HG02943 (cell line): Measurements from ENCODE around the gene TAB2.
"Not testable (repeated sequence)": the region's sequence is repeated elsewhere in the genome, so short reads cannot be mapped to it uniquely, and the experiment has no call there.

ENCODE experiments used
- ATAC-seq: cut with Tn5 transposase; IDR thresholded peaks from one replicate; pipeline ENCODE4 v1.9.1; 2021; ENCODE audit warnings: mild to moderate bottlenecking, low read depth, moderate library complexity; ENCODE audit not compliant: unreplicated experiment

The TAB2 gene

DNA sequence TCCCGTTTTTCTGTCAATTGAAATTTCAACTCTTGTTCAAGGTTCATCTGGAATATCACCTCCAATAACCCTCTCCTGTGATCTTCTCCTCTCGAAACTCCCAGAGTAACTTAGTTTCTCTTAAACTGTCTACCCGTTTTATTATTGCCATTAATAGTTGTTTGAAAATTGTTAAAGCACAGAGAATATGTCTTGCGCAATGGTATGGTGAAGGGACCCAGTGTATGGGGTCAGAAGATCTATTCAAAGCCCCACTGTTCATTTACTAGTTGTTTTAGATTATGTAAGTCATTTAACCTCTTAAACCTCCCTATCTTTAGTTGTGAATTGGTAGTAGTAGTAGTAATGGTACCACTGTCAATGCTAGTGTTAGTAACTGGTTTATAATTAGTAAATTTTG is 6.2 kb upstream of the TAB2 start:
- no peak for ATAC-seq

DNA sequence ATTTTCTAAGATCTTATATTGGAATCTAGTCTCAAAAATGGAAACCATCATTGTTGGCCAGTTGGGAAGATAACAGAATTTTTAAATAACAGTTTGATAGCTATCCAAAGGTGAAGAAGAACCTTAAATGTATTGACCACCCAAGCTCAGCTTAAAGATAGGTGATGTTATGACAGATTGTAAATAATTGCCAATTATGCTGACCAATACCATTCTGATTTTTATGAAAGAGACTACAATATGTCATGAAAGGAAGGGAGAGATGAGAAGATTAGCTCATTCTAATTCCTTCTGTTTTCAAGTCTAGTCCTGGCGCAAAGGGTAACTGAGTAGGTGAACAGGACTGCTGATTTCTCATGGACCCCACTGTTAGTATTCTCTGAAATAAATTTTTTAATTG is 5.7 kb upstream of the TAB2 start:
- no peak for ATAC-seq

DNA sequence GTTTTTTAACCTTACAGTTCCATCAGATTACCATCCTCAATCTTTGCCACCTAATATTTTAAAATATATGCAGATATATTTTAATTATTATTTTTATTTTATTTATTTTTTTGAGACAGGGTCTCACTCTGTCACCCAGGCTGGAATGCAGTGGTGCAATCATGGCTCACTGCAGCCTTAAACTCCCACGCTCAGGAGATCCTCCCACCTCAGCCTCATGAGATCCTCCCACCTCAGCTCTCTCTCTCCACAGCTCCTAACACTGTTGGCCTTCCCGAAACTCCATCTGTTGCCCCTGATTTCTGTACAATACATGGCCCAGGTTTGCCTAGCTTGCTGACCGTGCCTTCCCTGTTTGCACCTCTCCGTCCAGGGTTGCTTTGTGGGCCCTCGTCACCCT is 4.4 kb upstream of the TAB2 start:
- no peak for ATAC-seq

DNA sequence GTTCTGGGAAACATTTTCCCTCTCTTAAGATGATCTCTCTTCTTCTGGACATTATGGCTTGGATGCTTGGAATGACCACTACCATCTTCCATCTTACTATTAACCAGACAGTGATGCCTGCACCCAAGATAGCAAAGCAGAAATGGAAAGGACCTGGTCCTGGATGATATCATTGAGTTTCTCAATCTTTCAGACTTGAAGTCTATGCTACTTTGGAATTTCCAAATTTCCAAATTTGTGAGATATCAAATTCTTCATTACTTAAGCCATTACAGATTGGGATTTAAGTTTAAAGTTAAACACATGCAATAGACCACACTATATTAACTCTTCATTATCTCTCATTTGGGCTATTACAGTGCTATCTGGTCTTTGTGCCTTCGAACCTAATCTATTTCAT is 3.7 kb upstream of the TAB2 start:
- no peak for ATAC-seq

DNA sequence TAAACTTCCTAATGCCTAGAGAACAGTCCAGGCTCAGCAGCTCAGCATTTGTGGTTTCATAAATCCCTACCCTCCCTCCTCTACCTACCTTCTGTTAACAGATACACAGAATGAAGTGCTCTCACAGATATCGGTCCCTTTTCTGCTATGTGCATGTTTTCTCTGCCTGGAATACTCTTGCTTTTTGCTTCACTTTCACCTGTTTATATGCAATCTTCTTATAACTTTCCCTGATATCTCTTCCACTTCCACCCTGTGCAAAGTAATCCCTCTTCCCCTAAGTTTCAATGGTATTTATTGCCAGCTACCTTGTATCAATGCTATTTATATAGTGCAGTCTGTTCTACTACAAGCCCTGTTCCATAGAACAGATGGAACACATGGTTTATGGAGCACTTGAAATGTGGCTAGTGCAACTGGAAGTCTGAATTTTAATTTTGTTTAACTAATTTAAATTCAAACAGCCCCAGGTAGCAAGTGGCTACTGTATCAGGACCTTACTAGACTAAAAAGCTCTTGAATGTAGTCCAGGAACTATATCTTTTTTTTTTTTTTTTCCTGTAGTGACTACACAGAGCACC is 3.1 kb upstream of the TAB2 start:
- ATAC-seq = no peak

DNA sequence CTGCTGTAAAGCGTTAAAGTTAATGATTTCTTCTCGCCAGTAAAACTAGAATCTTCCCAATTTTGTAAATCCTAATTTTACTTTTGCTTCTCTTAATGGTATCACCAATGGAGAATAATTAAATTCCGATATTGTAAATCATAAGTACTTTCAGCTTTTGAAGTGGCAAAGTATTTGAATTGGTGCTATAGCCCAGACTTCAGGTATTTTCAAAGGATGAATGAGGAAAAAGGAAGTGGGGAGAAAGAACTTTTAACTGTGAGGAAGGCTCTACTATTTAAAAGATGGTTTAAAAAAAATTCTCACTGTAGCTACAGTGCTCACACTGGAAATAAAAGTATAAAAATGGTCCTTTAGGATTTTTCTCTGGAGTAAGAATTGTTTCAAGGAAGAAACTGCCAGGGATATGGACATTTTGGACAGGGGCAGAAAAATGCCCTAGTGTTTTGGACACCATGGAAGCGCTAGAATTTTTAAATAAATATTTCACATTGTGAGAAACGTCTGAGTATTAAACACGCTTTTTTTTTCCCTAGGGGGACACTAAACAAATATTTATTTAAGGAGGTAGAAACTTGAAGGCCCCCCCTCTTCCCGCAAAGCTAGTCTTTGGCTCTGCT is 1.3 kb upstream of the TAB2 start:
- ATAC-seq = no peak

DNA sequence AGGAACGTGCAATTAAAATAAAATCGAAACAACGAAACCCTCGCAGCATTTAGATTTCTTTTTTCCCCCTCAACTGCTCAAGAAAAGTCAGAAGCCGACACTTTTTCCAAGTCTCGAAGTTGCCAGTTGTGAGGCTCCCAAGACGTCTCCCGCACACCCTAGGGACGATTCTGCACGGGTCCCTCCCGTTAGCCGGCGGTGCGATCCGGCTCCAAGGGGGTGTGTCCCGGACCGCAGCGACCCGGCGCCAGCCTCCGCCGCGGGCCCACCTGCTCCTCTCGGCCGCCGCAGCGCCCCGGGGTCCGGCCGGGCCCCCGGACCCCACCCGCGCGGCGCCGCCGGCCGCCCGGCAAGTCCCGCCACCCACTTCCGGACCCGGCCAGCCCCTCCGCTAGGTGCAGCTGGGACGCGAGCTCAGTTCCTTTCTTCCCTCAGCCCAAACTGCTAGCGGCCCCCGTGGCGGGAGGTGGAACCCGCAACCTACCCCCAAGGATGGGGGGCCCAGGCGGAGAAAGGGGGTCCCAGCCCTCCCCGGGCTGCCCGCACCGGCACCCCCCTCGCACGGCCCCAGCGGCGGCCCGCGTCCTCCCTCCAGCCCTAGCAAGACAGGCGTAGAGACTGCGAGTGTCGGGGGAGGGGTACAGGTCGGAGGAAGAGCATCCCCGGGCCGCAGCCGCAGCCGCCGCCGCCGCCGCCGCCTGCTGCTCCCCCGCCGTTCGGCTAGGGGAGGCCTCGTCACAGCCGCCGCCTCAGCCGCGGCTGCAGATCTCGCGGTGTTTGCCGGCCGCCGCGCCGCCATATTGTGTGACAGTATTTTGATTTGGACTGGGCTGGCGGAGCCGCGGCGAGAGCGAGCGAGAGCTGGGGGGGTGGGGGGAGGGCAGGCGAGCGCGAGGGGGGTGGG is 520 bp upstream of the TAB2 start:
- ATAC-seq = peak; percentile 75

DNA sequence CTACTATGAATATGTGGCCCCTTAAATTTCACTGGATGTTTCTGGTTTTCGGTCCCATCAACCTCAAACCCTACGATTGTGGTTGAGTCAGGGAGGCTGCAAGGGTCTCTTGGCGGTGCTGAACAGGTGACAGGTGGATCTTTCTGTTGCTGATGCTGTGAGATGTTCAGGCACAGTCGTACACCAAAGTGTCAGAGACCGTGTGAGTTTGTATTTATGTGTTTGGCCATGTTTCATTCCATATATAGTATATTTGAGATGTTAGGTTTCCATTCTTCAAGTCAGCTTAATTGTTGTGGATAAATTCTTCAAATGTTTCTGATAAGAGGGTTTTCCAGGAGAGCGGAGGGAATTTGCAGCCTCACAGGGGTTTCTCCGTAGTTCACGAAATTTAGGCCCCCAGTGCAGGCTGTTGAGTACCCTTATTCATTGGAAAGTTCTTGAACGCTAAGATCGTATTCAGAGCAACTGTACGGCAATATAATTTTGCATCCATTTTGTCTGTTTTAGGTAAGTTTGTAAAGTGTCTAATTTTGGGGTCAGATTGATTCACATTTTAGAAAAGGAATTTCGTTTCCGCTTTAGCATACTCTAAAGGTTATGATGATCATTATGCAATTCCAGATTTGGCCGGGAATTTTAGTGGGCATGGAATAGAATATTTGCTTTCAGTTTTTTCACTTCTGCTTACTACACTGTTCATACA is 1.2 kb downstream of the TAB2 start:
- ATAC-seq = no peak

DNA sequence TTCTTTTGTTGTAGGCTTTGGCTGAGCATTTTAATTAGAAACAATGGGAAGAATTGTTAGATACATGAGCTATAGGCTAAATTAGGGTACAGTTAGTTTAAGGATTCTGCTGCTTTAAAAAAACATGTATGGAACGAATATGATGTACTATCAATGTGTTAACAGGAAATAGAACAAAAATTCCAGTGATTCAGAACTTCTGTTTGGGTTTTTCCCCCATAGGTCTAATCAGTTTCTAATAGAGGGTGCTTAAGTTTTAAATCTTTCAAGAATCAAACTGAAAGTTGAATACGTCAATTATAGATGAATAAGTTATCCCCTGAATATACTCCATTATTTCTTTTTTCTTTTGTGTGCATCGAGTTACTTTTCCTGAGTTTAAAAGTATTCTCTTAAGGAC is 1.9 kb downstream of the TAB2 start:
- no peak for ATAC-seq

DNA sequence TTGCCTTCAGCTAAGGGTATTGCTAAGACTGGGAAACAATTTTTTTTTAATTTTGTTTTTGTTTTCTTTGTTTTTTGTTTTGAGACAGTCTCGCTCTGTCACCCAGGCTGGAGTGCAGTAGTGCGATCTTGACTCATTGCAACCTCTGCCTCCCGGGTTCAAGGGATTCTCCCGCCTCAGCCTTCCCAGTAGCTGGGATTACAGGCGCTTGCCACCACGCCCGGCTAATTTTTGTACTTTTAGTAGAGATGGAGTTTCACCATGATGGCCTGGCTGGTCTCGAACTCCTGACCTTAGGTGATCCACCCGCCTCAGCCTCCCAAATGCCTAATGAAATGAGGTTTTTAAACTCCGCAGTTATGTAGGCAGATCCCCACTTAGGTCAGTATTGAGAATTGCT is 2.5 kb downstream of the TAB2 start:
- not testable (repeated sequence) for ATAC-seq

DNA sequence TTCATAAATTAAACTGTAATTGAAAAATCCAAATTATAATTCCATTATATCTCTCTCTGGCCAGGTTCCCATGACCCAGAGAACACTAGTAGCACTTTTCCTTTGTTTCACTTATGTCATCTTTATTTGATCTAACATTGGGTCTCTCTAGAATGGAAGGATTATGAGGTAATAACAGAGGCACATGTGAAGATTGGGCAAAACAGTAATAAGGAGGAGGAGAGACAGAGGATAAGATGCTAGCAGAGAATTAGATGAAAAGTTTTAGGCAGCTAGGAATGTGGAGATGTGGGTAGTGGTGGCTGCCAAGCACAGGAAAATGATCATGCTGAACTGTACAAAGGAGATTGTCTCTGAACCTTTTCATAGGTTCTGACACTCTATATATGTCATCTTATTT is 3.3 kb downstream of the TAB2 start:
- no peak for ATAC-seq

DNA sequence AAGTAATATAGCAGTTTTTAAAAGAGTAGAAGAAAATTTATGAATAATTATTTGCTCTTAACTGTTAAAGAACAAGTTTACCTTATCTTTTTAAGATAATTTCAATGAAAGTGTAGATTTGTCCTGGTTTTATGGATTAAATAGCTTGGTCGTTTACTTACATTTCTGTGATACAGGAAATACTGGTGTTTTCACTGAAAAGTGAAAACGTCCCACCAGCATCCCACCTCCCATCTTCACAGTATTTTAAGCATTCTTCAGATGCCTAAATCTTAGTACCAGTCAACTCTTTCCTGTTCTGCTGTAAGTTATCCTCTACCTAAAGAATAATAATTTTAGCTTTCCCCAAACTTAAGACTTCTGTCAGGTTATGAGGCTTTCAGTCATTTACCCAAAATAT is 5.8 kb downstream of the TAB2 start:
- ATAC-seq = no peak

DNA sequence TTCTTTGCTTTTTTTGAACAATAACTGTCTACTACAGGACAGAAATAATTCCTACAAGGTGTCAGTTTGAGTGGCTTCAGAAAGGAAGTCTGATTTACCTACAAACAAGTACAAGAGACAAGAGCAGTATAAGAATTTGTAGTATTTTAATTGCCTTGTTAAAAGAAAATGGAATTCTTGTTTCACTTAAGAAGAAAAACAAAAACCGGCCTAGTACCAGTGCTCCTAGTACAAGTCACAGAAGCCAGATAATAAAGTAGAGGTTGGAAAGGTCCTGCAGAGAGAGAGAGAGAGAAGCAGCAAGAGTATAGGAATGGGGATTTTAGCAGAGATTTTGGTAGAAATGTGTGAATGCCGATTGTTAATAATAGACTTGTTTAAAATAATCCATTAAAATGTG is 6.4 kb downstream of the TAB2 start:
- no peak for ATAC-seq

DNA sequence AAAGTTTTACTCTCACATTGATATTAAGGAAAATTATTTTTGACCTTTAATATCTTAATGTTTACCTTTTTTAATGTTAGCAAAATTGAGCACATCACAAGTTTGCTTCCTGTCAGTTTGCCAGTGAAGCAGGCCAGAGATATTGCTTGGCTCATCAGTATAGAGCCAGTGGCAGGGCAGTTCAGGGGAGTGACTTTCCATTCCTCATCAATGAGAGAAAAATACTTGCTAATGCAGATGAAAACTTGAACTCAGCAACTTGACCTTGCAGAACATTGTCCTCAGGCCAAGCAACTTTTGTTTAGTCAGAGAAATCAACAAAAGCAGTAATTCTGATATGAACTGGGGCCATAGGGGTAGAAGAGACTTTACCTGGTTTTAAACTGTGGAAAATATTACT is 6.9 kb downstream of the TAB2 start:
- no peak for ATAC-seq

DNA sequence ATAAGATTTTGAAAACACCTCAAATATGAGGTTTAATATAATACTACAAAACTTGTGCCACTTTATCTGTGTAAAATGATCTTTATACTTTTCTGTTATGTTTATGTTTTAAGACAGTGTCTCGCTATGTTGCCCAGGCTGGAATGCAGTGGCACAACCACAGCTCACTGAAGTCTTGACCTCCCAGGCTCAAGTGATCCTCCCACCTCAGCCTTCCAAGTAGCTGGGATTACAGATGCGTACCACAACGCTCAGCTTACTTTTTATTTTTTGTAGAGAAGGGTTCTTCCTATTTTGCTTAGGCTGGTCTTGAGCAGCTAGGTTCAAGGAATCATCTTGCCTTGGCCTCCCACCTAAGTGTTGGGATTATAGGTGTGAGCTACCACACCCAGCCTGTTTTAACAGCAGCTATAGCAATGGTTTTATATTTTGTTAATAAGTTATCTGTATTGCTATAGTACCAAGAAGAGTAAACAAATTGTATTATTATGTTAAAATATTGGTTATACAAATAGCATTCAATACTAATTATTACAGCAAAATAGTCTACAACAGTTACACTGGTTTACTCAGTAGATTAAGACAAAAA is 8.2 kb downstream of the TAB2 start:
- no peak for ATAC-seq

DNA sequence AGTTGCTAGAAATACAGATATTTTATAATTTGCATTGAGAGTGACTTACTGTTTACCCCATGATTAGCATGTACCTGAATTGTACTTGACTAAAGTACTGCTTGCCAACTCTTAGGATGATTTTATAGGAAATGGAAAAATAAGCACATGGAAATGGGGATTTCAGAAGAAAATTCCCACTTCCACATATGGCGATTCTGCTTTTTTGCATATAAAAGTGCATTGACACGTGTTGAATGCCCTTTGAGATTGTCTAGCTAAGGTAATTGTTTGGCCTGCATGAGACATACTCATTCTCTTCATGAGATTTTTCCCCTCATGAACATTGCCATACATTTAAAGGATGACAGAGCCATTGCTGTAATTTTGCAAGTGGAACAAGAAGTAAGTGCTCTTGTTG is 10.1 kb downstream of the TAB2 start:
- no peak for ATAC-seq

DNA sequence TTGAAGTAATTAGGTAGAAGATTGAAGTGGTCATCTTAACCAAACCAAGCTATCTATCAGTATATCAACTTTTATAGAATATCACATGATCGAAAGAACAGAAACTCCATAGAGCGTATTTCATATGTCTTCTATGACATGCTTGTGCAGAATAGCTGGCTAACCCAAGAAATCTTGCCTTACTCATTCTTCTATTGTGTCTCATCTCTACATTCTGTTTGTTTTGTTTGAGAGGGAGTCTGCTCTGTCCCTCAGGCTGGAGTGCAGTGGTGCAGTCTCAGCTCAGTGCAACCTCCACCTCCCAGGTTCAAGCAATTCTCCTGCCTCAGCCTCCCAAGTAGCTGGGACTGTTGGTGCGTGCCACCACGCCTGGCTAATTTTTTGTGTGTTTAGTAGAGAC is 10.6 kb downstream of the TAB2 start:
- no peak for ATAC-seq

DNA sequence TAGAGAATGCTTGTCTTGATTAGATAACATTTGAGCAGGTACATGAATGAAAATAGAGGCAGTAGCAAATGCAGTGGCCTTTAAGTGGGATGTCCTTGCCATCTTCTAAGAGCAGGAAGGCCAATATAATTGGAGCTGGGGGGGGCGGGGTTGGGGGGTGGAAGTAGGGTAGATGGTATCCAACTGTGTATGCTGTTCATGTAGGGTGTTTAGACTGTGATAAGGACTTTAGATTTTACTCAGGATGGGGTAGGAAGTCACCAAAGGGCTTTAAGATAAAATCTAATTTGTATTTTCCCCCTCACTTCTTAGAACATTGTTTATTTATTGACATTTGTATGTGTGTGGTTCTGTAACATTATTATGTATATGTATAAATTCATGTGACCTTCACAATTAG is 12.0 kb downstream of the TAB2 start:
- ATAC-seq = no peak

DNA sequence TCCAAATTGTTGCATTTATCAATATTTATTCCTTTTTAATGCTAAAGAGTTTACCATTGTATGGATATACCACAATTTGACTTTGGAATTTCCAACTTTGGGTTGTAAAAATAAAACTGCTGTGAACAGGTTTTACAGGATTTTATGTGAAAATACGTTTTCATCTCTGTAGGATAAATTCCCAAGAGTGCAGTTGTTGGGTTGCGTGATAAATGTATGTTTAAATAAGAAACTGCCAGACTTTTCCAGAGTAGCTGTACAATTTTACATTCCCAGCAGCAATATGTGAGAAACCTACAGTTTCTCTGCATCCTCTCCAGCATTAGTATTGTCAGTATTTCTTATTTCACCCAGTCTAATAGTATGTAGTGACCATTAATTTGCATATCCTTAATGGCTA is 12.6 kb downstream of the TAB2 start:
- no peak for ATAC-seq

DNA sequence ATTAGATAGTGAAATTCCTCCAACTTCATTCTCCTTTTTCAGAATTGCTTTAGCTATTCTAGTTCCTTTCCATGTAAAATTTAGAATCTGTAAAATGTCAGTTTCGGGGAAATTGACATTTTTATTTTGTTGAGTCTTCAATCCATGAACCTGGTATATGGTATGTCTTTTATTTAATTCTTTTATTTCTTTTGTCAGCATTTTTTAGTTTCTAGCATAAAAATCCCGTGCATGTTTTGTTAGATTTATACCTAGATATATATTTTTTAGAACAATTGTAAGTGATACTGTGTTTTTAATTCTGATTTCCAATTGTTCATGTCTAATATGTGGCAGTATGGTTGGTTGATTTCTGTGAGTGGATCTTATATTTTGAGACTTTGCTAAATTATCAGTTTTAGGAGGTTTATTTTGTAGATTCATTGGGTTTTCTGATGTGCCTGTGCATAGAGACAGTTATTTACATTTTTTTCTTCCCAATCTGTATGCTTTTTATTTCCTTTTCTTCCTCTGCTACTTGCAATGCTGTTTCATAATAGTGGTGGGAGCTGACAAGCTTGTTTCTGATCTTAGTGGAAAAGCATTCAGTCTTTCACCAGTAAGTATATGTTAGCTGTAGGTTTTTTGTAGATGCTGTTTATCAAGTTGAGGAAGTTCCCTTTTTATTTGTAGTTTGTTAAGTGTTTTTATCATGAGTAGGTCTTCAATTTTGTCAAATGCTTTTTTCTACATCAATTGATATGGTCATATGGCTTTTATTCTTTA is 13.7 kb downstream of the TAB2 start:
- no peak for ATAC-seq
